Liver (tissue), 3 donors: ENCODE measurements around the gene PLEKHA7.

ENCODE experiments used
- GABPA ChIP-seq, 2 donors: IDR thresholded peaks in 1 of 2; conservative IDR thresholded peaks in 1 of 2; 2 replicates each; pipeline ENCODE4 v1.6.1; 2016; ENCODE audit warnings: antibody characterized with exemption in 2 of 2, mild to moderate bottlenecking in 1 of 2, moderate library complexity in 1 of 2
- HNF4A ChIP-seq, 2 donors: conservative IDR thresholded peaks; 2 replicates each; pipeline ENCODE4 v1.6.1; 2016; ENCODE audit warnings: antibody characterized with exemption in 2 of 2, mild to moderate bottlenecking in 2 of 2
- HNF4G ChIP-seq: IDR thresholded peaks from 2 replicates; pipeline ENCODE4 v1.6.1; 2016; ENCODE audit warnings: antibody characterized with exemption
- REST ChIP-seq: IDR thresholded peaks from 2 replicates; pipeline ENCODE4 v1.6.1; 2016; ENCODE audit warnings: antibody characterized with exemption, mild to moderate bottlenecking
- TF ChIP-seq, protein P1 (sequence below): fragments of 150-350 bp; IDR thresholded peaks from 2 replicates; pipeline ENCODE4 v1.5.1; 2017; ENCODE audit warnings: improper control_type of control experiment, low read depth, low read length; ENCODE audit not compliant: missing input control
- TF ChIP-seq, protein P2 (sequence below): IDR thresholded peaks from 2 replicates; pipeline ENCODE4 v1.6.1; 2016; ENCODE audit warnings: antibody characterized with exemption
- TF ChIP-seq, protein P3 (sequence below): IDR thresholded peaks from 2 replicates; pipeline ENCODE4 v1.6.1; 2016; ENCODE audit warnings: antibody characterized with exemption
- donor health status: healthy.
- donor health status: healthy.

DNA sequence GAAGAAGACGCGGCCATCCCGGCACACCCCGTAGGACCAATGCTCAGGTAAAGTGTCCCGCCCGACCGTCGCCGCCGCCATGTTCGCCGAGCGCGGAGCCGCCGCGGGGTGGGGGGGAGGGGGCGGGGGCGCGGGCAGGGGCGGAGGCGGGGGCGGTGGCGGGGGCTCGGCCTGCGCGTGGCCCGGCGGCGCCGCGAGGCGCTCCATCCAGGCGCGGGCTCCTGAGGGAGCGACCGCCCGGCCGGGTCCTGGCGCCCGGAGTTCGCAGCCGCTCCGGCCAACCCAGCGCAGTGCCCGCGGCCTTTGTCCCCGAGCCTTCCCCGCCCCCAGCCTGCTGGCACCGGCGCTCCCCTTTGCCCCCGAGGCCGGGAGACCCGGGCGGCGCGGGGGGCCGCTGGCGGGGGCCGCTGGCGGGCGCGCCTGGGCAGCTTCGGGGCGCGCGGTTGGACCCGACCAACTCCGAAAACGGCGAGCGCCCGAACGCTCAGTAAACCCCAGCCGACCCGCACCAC lies at the start of gene PLEKHA7:
- TF ChIP-seq, protein P1, sequence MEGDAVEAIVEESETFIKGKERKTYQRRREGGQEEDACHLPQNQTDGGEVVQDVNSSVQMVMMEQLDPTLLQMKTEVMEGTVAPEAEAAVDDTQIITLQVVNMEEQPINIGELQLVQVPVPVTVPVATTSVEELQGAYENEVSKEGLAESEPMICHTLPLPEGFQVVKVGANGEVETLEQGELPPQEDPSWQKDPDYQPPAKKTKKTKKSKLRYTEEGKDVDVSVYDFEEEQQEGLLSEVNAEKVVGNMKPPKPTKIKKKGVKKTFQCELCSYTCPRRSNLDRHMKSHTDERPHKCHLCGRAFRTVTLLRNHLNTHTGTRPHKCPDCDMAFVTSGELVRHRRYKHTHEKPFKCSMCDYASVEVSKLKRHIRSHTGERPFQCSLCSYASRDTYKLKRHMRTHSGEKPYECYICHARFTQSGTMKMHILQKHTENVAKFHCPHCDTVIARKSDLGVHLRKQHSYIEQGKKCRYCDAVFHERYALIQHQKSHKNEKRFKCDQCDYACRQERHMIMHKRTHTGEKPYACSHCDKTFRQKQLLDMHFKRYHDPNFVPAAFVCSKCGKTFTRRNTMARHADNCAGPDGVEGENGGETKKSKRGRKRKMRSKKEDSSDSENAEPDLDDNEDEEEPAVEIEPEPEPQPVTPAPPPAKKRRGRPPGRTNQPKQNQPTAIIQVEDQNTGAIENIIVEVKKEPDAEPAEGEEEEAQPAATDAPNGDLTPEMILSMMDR = no peak
- TF ChIP-seq, protein P2, sequence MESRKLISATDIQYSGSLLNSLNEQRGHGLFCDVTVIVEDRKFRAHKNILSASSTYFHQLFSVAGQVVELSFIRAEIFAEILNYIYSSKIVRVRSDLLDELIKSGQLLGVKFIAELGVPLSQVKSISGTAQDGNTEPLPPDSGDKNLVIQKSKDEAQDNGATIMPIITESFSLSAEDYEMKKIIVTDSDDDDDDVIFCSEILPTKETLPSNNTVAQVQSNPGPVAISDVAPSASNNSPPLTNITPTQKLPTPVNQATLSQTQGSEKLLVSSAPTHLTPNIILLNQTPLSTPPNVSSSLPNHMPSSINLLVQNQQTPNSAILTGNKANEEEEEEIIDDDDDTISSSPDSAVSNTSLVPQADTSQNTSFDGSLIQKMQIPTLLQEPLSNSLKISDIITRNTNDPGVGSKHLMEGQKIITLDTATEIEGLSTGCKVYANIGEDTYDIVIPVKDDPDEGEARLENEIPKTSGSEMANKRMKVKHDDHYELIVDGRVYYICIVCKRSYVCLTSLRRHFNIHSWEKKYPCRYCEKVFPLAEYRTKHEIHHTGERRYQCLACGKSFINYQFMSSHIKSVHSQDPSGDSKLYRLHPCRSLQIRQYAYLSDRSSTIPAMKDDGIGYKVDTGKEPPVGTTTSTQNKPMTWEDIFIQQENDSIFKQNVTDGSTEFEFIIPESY = no peak
- TF ChIP-seq HNF4A (conservative IDR thresholded peaks at IDR 0.05) (no peak), GABPA (IDR thresholded peaks at IDR 0.05 in 1 of 2, conservative IDR thresholded peaks at IDR 0.05 in 1 of 2) (no peak), HNF4G (no peak), REST (no peak)
- TF ChIP-seq, protein P3, sequence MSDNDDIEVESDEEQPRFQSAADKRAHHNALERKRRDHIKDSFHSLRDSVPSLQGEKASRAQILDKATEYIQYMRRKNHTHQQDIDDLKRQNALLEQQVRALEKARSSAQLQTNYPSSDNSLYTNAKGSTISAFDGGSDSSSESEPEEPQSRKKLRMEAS = no peak
